Activated CD4-positive, alpha-beta T cell treated with anti-CD3 and anti-CD28 coated beads for 24 hours (primary cell): ENCODE results near the gene ETS1.

Experiments
- DNase-seq, 2 donors: peaks; one replicate each; pipeline ENCODE4 v3.0.0-alpha.2; 2020; ENCODE audit warnings: low read depth in 2 of 2

The ETS1 gene

DNA sequence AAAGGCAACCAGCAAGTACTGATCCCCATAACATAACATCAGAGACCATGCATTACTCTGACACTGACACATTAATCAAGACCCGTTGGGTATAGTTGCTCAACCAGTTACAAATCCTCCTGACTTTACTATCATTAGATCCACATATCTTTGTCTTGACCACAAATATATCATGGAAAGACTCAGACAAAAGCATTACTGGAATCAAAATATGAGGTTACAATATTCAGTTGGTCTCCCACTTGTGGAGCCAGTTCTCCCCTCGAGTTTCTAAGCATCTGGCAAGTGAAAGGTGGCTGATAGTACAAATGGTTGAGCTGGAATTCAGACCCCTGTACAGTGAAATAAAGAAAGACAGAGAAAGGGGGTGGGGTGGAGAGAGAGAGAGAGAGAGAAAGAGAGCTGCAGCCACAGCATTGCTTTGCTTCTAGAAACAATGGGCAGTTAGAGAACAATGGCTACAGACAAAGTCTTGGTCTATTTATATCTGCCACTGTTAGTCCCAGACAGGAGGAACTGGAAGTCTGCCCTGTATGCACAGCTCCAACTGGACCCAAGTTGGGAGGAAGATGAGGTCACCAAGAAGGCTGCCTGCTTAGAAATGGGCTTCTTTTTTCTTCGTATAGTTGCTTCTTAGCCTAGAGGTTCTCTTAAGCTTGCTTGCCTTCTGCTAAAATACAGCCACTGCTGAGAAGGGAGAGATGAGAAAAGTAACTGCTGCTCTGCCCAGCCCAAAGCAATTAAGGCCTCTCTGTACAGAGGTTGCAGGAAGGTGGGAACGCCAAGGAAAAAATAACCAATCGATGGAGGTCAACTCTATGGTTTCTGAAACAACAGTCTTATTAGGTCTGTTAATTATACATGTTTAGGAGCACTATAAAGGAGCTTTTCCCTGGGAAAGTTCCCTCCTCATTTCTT, 85.5 kb downstream of the ETS1 start:
- DNase-seq = no peak

DNA sequence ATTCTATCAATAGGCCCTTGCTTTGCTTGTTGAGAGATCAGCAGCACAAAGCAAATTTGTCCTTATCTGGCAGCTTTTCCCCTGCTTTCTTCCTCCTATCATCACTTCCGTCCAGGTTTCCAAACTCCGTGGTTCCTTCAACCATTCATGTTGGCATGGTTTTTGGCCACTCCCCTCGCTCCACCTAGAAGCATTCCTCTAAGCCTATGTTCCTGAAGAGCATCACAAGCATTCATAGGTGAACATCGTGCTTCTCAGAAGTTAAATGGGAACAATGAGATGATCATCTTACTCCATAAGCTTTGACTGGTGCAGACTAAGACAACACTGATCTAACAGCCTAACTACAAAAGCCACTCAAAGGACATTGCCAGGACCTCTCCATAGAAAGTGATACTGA, 86.3 kb downstream of the ETS1 start:
- no peak for DNase-seq

DNA sequence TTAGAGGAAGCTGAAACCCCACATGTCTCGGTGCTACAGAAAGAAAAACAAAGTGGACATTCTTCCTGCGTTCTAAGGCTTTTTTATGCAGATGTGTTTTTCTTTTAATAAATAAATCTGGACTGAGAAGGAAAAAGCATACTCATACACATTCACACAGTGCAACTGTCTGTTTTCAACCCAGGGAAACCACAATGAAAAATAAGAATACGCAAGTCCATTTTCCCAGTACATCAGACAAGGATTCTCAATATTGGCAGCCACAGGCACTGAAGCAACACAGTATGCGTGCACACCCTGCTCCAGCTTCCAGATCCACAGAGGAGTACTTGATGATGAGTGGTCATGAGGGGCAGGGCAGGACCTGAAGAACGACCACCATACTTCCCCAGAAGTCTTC, 86.9 kb downstream of the ETS1 start:
- no peak for DNase-seq

DNA sequence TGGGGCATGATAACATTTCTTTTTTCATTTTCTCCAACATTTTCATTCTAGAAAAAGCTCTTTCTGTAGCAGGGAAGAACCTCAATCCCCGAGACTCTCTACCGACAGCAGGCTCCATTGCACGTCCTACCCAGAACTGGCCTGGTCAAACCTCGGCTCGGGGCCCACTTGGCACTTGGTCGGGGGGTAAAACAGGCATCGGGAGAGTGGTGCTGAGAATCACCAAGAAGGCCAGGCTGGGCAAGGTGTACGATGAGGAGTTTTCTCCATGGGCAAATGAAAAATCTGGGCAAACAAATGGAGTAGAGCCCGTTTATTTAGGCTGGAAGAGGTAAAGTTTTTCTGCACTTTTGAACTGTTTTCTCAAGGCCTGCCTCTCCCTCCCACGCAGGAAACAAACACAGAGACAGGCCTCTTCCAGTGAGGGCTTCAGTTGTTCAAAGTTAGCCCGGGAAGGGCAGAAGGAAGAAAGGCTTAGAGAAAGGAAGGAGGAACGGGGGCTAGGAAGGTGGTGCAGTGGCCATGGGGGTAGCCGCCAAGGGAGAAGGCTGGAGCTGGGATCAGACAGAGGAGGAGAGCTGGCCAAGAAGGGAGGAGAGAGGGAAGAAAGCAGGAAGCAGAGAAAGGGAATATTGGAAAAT, 87.6 kb downstream of the ETS1 start:
- no peak for DNase-seq

DNA sequence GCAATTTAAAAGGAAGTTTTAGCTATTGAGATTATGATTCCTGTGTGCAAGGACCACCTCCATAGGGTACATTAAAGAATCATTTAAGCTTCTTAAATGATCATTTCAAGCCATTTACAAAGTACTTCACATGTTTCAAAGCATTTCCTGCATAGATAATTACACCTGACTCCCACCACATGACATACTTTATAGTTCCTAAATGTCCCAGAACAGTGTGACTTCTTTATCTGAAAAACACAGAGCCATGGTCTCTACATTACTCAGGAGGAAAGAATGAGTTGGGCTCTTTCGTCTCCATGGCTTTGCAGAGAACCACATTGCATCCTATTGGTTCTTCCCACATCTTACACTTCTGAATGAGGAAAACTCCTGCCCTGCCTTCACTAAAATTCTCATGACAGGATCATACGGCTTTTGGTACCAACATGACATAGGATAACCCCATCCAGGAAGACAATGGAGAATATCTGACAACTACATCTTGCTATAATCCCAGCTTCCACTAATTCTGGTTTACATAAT, 88.6 kb downstream of the ETS1 start:
- DNase-seq = no peak

DNA sequence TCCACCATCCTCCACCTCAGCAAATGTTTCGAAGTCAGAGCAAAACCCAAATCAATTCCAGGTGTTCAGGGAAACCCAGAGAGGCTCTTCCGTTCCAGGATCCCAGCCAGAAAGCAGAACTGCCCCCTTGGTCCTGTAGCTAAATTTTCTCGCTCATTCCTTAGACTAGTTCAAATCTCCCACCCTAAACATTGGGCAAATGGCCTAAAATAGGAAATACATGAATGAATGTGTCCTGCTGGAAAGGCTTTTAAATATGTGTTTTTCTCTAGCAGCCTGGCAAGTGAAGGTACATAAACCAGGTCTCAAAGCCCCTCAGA, 89.6 kb downstream of the ETS1 start:
- no peak for DNase-seq

DNA sequence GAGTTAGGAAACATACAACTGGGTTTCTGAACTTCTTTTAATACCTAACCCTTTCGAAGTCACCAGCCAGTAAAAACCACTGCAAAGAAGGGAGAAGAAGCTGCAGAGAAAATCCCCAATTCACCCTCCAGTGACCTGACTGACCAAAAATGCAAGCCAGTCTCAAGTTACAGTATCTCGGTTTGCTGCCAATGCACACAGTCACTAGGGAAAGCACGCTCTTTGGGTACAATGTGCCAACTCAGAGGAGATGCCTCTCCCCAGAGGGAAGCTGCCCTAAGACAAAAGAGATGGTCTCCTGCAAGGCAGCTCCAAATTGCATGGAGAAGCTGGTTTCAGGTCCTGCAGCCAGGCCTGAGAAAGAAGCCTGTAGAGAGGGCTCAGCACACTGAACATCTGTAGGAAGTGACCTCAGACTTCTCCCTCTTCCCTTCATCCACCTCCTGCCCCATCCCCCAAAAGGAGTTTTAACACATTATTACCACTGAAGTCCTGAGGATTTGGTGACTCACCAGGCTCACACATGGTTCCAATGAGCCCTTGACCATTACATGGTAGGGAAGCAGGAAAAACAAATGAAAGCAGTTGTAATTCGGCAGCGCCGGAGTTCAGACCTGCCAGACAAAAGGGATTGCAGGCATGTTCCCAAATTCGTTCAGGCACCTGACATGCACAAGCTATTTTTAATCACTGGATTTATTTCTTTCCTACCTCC, 90.1 kb downstream of the ETS1 start:
- no peak for DNase-seq

DNA sequence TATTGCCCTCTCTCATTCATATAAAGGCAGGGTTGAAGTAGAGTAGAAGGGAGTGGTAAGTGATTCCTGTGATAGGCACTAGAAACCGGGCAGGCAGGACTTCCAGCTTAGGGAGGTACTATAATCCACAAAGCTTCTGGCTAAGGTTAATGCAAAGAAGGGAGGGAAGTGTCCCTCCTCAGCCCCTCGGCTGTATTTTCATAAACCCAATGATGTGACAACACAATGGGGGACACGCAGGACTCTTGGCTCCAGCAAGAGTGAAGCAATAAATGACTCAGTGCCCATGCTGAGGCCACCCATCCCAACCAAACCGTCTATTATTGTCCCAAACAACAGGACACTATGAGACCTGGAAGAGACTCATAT, 90.7 kb downstream of the ETS1 start:
- no peak for DNase-seq

DNA sequence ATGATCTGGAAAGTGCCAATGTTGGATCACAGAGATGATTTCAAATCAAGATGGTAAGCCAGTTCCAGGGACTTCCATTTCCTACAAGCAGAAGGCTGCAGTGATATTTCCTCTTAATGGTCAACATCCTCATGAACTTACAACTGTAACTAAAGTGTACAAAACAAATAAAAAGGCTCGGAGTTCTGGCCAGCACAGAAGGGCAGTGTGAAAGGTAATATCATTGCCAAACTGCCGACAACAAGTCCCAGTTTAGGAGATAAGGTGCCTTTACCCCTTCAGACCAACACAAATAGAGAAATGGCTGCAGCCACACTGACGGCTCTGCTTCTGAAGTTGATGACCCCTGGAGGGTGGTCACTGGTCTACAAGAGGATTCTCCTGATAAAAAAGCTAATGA, 91.1 kb downstream of the ETS1 start:
- no peak for DNase-seq

DNA sequence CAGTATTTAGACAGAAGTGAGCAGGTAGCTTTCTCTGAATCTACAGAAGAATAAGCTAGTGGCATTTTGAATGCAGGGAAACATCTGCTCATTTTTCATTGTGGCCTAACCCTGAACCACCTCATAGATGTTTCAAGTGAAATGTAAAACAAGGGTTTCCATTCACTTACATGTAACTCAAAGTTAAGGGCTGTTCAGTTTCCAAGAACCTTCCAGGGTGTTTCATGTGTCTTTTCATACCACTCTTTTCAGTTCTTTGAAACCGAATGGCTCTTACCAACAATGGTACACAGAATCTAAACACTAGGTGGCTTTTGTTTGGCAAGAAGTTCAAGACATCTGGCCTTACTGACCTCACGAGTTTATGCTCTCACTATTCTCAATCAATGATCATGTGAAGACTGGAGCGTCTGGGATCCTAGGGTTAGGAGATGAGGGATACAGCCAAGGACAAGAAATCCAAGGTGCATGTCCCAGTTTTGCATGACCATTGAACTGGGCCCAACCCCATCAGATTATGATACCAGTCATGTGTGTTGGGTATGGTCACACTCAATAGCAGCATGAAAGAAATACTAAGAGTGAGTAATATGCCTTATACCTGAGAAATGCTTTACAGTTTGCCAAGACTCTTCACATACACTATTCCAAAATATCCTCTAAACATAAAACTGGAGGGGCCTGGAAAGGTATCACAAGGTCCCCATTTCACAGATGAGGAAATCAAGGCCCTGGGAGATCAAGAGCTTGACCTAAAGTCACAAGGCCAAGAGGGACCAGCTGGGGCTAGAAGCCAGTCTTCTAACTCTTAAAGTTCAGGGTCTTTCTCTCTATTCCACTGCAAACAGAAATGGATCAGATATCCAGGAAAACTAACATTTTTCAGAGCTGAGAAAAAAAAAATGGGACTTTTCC, 92.7 kb downstream of the ETS1 start:
- DNase-seq = no peak

DNA sequence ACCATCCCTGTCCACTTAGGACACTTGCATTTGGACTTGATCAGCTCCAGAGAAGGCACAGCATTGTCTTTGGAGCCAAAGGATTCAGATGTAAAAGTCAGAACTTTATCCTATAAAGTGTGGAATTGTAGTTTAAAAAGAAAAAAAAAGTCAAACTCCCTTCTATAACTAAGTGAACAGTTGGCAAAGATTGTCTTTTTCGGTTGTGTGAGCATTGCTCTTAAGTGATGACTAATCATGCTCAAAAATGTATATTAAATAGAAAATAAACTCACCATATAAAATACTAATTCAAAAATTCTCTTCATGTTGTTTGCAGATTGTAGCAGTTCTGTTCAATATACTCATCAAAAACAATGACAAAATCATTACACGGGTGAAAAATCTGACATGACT, 93.8 kb downstream of the ETS1 start:
- no peak for DNase-seq

DNA sequence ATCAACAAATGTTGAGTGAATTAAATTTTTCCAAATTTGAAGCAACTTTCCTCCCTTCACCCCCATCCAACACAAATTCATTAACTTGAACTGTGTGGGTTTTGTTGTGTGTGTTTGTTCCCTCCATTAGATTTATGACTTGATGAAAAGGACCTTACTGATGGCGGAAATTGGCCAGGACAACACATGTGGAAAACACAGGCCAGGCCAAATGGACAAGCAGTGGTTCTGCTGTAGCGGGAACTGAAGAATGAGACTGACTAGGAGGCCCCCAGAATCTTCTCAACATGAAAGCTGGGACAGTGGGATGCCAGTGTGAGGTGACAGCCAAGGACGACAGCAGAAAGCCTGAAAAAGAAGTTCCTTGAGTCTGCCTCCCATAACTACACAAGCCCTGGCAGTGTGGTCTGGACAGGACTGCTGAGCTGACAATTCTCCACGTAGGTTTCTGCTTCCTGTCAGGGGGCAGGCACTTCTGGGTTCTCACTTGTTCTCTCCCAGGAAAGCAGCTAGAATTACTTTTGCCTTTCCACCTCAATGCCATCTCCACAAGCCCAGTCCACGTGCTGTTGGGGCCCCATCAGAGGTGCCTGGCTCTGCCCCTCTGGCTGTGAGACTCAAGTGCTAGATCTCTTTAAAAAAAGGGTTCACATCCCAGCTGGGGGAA, 94.3 kb downstream of the ETS1 start:
- no peak for DNase-seq

DNA sequence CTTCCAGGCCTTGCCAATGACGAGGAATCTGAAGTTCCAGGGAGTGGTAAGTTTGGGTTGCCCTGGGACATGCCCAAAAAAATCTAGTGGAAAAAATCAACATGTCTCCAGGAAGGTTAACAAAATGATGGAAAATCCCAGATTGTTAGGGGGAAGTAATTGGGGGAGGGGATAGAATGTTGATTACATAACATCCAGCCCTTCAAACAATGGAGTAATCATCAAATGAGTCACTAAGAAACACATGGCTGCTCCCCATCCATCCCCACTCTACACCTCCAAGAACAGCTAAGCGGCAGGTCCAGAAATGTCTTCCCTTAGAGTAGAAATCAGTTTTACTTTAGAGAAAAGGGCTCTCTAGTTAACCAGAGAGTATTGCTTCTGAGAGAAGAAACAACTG, 94.9 kb downstream of the ETS1 start:
- DNase-seq = no peak

DNA sequence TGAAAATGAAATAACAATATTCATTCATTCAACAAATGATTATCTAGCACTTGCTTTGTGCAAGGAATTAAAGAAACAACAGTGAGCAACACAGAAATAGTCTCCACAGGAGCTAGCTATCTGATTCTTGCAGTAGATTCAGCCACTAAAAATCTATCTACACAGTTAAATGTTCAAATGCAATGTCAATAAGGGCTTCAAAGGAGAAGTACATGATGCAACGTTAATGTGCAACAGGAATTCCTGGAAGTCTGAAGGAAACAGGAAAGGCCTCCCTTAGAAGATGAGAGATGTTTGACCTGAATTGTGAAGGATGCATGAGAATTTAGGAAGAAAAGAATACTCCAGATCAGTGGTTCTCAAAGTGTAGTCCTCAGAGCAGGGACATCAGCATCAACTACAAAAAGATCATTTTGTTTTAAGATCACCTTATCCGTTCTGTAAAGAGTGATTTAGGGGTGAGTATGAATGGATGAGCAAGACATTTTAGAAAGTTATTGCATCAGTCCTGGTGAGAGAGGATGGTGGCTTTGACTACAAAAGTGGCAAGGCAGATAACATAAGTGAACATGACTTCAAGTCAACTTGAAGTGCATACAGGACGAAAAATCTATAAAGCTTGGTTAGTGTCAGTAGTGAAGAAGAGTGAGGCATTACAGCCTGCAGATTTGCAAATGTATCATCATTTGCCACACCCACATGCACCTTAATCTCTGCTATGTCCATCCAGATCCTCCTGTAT, 96.0 kb downstream of the ETS1 start:
- DNase-seq = no peak

DNA sequence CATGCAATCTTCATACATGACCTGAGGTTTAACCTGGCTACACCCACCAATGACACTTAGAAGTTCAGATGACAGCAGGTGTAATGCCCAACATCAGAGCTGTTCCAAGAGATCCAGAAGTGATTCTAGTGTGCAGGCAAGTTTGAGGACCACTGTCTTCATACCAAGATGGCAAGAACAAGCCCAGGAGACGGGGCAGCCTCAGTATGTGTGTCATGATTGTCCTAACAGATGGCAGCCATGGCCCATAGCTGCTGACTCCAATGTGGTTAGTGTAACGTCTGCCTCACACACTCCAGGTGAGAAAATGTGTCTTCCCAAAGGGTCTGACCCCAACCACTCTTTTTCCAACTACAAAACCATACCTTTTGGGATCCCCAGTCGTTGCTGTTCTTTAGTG, 97.3 kb downstream of the ETS1 start:
- DNase-seq = no peak

DNA sequence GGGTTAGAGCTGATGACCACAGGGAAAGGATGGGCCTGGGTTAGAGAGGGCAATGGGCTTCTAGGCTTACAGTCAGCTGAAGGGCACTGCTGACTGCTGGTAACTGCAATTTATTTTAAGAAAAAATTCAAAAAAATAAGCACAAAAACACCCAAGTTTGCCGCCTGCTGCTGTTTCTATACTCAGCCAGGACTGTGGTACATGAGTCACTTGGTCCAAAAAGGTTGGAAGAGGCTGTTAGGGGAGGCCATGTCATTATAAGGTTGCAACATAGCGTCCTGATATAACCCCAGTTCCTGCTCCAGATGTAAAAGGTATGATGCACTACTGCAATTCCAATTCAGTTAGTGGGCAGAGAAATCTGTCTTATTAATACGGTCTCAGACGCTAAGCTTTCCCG, 98.9 kb downstream of the ETS1 start:
- DNase-seq = no peak

DNA sequence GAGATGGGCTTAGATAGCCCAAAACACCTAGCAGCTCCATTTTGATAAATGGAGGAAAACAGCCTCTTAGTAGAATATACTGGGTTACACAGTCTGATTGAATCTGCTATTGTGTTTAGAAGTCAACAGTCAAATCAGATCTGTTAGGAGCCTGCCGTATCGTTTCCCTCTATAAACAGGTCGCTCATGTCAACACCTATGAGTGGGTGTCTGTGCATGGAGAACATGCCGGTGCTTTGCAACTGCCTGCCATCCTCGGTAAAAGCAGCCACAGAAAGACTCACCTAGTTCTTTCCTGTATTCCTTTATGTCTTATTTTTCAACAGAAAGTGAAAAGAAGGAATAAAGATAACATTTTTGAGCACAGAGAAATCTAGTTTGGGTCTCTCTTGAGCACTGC, 99.4 kb downstream of the ETS1 start:
- no peak for DNase-seq

DNA sequence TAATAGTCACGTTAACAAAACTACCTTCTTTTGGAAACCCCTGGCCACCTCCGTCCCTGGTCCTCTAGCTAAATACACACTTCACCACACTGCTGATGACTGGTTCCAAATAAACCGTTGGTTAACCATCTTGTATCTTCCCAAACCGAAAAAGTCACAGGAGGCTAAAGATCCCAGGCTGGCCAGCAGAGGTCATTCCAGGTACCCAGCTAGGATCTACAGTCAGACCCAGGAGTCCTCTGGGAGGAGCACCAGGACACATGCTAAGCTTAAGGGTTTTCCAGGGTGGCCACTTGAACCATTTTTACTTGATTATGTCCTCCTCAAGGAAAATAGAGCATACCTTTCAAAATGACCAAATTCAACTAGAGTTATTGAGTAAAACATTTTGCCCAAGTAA, 103.2 kb downstream of the ETS1 start:
- DNase-seq = no peak

DNA sequence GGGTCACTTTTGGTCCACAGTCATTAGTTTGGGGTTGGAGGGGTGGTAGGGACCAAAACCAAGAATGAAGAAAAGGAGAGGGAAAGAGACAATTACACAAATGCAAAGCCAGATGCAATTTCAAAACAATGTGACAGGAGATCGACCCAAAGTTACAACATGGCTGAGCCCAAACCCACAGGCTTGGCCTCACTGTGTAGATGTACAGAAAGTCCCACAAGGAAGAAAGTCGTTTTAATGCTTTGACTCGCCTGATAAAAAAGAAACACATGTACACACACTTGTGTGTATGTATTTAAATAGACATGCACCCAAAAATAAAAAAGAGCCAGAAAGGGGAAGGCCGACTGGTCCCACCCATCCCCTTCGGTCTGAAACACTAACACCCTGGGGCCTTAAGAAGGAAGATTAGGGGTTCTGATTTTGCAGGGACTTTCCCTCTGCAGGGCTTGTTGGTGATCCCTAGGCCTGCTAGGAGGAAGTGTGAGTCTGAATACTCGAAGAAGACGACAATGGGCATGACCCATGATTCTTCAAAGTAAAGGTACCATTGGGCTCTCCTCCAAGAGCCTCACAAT, 104.1 kb downstream of the ETS1 start:
- no peak for DNase-seq
